Measurements from ENCODE around the gene ADAMTS8.

The ADAMTS8 gene

DNA sequence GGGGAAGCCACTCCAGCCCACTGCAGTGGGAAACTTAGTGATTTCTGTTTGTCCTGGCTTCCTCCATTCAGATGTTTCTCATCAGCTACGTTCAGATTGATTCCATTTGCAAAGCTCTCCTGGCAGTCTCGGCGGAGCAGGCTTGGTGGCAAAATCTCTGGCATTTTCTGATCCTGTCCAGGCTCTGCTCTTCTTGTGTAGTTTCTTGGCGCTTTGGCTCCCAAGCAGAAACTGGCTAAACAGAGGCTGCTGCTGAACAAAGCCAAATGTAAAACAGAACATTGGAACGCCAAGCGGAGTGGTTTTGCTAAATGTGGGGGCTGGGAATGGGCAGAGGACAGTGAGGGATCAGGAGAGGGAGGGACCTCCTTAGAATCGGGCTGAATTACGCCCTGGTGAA is 36.7 kb downstream of the ADAMTS8 start:
- DNase-seq = no peak

DNA sequence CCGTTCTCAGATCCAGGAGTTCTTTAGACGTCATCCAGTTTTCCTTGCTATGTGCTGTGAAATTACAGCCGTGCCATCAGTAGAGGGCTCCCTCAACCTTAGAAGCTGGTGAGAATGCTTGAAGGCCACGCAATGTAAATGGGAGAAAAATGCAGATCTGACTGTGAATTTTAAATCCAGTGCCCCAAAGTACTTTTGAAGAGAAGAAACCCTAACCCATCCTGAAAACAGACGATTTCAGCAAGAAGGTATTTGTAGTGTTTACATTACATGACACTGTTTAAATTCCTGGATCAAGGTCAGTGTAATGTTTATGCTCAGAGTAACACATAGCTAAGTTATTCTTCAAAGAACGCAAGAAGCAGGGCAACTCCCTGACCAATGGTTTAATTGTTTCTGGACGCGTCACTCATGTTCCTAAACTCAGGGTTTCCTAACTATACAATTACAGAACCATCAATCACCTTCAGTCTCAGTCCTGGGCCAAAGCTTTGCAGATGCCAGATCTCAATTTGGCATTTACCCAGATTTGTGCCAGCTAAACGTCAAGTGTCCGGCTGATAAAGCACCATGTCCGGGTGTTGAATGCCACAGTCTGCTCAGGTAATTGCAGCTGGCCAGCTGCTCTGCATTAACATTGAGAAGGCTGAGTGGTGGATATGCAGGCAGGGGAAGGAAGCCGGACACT is 38.2 kb downstream of the ADAMTS8 start:
- peak; percentile 72 for DNase-seq

DNA sequence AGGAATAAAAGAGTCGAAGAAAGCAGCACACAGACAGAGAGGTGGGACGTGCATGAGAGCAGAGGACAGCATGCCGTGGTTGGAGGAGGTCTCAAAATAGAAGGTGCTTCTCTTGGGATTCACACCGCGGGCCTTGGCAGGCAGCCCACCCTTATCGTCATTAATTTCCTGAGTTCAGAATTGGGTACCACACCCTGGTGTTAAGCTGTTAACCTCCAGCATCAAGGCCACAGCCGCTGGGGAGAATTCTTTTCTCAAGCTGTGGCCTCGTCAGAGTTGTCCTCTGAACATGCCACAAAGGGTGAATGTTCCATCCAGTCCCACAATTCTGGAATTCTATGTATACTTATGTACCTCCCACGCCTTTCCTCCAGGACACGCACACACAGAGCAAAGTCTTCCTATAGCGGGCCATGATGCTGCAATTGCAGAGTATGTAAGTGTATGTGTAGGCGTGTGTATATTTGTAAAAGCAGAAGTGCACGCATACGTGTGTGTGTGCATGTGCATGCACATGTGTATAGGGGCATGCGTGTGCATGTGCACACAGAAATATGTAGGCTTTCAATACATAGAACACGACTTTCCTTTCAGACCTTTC is 39.0 kb downstream of the ADAMTS8 start:
- DNase-seq = no peak

DNA sequence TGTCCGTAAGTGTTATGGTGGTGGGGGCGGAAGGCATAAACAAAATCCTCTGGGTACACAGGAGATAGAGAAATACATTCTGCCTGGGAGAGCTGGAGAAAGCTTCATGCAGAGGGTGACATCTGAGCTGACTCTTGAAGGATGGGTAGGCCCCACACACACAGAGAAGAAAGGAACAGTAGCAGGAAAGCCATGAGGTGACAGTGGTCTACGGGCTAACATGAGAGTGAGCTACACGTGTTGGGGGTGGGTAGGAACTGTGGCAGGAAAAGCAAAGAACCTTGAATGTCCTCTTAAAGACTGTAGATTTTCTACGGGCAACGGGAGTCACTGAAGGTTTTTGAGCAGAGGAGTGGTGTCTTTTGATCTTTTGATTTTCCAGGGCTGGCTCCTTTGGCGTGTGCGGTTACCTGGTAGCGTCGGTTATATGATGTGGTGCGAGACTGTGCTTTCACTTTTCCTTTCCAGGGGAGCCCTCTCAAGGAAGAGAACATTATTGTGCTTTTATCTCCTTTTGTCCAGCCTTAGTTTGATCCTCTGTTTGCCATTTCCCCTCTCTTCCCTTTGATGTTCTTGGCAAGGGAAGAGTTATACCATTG is 39.7 kb downstream of the ADAMTS8 start:
- DNase-seq = no peak

DNA sequence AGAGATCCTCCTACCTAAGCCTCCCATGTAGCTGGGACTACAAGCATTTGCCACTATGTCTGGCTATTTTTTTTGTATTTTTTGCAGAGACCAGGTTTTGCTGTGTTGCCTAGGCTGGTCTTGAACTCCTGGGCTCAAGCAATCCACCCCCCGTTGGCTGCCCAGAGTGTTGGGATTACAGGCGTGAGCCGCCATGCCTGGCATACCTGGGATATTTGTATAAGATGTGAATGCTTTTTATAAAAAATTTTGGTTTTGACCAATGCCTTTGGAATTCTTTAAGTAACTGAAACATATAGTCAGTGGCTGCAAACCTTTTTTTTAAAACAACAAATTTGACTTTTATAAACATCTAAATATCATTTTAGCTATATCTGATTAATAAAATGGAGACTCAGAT is 42.4 kb downstream of the ADAMTS8 start:
- DNase-seq = no peak

DNA sequence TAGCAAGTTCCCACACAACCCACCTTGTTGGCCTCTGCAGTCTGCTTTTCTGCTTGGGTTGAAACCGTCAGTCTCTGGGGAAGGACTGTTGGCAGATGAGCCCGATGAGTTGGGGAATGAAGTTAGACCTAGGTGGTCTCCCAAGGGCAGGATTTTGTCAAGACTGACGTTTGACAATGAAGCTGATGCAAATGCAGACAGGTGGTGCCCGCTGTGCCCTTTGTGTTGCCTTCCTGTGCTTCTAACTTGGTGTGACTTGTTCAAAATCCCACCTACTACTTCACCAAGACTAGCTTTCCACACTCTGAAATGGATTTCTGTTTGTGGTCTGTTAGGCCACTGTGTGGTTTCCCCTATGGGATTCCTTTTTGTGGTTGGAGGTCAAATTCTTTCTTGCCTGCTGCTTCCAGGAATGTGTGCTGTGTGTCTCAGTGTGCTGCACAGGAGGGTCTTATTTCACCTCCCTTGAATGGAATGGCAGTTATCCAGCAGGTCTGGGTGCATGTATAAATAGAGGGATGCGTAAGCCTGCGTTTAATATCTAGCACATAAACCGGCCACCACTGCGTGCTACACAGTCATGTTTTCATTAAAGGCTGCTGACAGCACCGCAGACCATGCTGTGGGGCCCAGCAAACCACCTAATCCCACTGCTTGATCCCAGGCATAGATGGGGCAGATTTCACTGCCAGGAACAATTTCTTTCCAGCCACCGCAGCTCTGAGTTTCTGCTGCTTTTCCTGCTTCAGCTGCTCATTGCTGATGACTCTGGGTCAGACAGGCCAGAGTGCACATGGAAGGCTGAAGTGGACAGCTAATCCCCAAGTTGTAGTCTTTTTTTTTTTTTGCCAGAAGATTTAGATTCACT is 44.8 kb downstream of the ADAMTS8 start:
- DNase-seq = no peak

DNA sequence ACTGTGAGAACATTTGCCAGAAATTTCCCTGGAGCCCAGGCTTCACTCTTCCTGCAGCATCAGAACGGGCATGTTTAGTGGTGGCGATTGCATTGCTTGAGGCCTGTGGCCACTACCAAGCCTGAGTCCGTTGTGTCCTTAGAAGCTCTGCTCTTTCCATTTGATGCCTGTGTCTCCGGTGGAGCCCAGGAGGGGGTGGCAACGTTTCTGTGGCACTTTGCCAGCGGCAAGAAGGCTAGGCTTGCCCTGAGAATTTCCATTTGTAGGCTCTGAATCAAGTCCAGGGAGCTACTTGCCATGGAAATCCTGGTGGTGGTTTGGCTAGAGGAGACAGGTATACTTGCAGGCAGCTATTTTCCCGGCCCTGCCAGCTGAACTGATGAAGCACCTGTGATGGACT is 47.1 kb downstream of the ADAMTS8 start:
- DNase-seq = no peak

DNA sequence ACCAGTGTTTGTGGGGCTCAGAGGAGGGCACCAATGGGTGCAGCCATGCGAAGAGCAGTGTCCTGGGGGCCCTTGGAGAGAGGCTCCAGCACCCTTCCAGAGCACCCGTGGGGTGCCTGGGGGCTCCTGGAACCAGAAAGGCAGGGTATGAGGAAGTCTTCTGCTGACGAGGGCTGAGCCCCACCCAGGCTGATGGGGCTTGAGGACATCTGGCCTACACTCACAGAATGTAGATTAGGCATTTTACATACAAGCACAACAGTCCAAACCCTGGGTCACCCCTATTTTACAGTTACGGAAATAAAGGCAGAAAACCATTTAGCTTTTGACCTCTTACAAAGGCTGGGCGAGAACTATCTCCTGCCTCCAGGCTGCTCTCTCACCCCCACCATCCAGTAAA is 47.6 kb downstream of the ADAMTS8 start:
- no peak for DNase-seq

DNA sequence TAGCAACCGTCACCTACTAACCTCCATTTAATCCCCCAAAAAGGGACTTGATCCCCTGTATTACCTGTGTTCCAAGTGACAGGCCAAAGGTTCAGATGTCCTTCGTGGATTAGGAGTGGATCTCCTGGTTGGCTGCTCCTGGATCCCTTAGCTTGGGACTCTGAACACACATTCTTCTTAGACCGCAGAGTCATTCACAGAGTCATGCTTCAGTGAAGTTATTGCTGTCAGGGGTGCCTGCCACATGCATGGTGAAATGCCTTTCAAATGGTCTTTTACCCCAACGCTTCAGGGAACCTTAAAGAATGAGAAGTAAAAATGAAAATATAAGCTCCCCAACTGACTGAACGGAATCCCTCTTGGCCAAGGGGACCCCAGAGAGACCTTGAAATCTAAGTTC is 49.1 kb downstream of the ADAMTS8 start:
- no peak for DNase-seq

DNA sequence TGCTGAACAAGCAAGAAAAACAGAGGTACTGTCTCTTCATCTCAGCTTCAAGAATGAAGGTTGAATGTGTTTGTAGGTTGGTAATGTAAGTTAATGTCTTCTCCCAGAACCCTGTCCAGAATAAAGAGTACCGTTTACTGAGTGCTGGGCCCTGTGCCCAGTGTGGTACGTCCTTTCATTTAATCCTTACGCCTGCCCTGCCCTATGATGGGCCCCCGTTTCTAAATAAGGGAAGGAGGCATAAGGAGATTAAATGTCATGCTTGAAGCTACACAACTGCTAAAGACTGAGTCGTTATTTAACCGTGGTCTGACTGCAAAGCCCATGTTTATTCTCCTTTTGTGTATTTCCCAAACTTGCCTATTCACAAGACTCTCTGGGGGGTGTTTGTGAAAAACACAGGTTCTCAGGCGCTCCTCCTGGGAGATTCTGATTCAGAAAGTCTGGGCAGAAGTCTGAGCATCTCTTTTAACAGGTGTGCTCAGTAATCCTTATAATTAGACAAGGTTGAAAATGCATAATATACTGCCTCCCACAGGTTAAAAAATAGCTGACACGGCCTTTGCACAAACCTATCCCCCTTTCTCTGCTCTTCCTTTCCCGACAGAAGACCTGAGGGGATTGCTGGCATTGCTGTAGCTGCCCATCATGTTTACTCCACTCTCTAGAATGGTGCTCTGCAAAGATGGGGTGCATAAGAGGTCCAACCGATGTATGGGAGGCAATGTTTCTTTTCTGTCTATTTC is 57.4 kb downstream of the ADAMTS8 start:
- no peak for DNase-seq

DNA sequence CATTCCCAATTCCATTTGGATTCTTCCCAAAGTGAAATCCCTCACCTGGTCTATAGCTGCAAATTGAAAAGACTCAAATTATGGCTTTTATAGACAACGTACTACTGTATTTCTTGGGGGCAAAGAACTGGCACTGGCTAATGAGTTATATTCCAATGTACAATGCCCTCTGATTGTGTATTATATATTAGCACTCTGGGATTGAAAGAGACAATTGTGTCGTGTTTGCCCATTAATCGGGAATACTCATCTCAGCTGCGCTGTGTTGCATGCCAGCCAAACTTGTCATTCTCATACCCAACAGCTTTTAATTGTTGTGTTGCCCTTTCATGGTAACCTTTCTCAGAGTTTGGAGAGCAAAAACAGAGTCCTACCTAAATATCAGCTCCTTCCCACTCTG is 58.7 kb downstream of the ADAMTS8 start:
- DNase-seq = no peak

DNA sequence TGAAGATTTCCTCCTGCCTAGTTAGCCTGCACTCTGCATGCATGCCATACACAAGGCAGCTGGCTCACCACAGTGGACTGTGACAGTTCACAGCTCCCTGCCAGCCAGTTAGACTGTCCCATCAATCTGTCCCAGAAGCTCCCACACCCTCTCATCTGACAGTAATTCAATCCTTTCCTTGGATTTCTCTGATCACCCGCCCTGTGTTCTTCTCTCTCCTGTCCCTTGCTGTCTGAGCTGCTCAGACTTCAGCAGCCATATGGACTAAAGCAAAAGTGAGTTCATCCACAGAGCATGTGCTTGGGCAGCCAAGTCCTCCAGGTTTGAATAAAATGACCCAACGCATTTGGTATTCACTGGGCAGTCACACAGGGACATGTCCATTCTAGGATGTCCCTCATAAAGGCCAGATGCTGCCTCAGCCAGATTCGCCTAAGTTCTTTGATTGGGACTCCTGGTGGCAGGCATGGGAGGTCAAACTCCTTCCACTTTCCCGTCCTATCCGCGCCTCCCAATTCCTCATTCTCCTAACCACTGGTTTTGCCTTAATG is 59.2 kb downstream of the ADAMTS8 start:
- DNase-seq = no peak

DNA sequence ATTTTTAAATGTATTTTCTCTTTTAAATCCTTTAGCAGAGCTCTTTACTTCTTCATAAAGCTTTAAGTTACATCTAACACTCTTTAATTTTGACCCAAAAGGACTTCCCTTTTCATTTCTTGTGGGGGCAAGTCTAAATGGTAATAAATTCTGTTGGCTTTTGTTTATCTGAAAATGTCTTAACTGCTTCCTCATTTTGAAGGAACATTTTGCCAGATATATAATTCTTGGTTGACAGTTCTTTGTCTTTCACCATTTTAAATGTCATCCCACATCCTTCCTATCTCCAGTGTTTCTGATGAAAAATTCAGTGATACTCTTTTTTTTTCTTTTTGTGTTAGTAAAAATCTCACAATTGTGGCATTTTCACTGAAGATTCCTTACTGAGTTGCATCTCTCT is 69.0 kb downstream of the ADAMTS8 start:
- DNase-seq = no peak

DNA sequence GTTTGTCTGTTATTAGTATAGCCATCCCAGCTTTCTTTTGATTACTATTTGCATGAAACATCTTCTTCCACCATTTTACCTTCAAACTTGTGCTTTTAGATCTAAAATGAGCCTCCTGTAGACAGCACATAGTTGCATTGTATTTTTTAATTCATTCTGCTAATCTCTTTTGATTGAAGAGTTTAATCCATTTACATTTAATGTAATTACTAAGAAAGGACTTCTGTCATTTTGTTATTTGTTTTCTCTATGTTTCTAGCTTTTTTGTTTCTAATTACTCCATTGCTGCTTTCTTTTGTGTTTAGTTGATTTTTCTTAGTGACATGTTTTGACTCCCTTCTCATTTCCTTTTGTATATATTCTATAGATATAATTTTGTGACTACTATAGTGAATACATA is 70.0 kb downstream of the ADAMTS8 start:
- no peak for DNase-seq

Measured in NCI-H774 (cell line).